ENCODE data around the gene HSD11B2. TPM values are rescaled to one million over a fixed set of nuclear protein-coding genes. Genes with fewer than 3 reads are reported as not detected.

Gene HSD11B2
- total and polyA plus RNA-seq, 2 of the 8 experiments (the other 6 are each of a cell fraction or from before 2014, with no cell fraction given), result 28.7 to 32.9 TPM

GRCh38 chr16:67426022-67426421 is 4.9 kb upstream of the HSD11B2 start:
- Histone ChIP-seq H4K91ac (replicated peaks; ENCODE audit: insufficient read length, low read length) (peak overlapping the region; percentile 75), H3K23me2 (ENCODE audit: low read depth, low read length) (peaks cover 9% of the 10 kb centered on the region; the same call in 1 of the 2 replicates), H3K18ac (ENCODE audit: extremely low read depth, low read length) (peak overlapping the region; percentile 93), H2AFZ (ENCODE audit: low read length) (no peak overlapping the region), H3K56ac (replicated peaks; ENCODE audit: insufficient read length, low read depth, low read length) (no peak overlapping the region), H3K79me2 (ENCODE audit: control insufficient read depth in 1 of 2, insufficient read depth in 2 of 2, low read length in 2 of 2) (no peaks in the 10 kb centered on the region), H3K9ac (replicated peaks in 1 of 4; ENCODE audit: extremely low read depth in 1 of 4, low read depth in 3 of 4, low read length in 3 of 4) (no peak overlapping the region), H3K23ac (ENCODE audit: insufficient read length) (no peak overlapping the region), H3K27me3 (replicated peaks in 1 of 4; ENCODE audit: control insufficient read depth in 3 of 4, extremely low read depth in 1 of 4, insufficient read depth in 3 of 4, low read length in 3 of 4) (peaks cover 0 to 19% (median 15%) of the 10 kb centered on the region in 4 experiments; a peak in 6 of 7 replicates), H2BK12ac (ENCODE audit: low read depth, low read length) (peak overlapping the region; percentile 93; the same call in 1 of the 2 replicates), H3K14ac (ENCODE audit: insufficient read length) (no peak overlapping the region), H3K36me3 (ENCODE audit: control insufficient read depth in 2 of 4, insufficient read depth in 4 of 4, low read length in 3 of 4) (no peaks in the 10 kb centered on the region), H3K4me2 (ENCODE audit: insufficient read depth in 1 of 2, low read depth in 2 of 2, low read length in 2 of 2) (peak overlapping the region in 1 of 2 experiments; percentile 86; a peak in 1 of 4 replicates), H2BK20ac (ENCODE audit: low read length) (no peak overlapping the region; the same call in 1 of the 2 replicates), H3K4me3 (ENCODE audit: extremely low read depth in 1 of 4, insufficient read depth in 2 of 4, low read depth in 3 of 4, low read length in 4 of 4) (no peak overlapping the region), H3K79me1 (ENCODE audit: low read depth, low read length) (peaks cover 6% of the 10 kb centered on the region; the same call in 1 of the 2 replicates), H3K27ac (ENCODE audit: low read depth, low read length) (no peak overlapping the region), H4K8ac (ENCODE audit: extremely low read depth, insufficient read depth, low read length) (no peak overlapping the region; the same call in 1 of the 2 replicates), H2BK120ac (replicated peaks; ENCODE audit: low read depth, low read length) (peak overlapping the region; percentile 6), H3K9me3 (ENCODE audit: insufficient read depth in 2 of 2, low read depth in 1 of 2, low read length in 1 of 2) (no peaks in the 10 kb centered on the region), H3K4ac (replicated peaks; ENCODE audit: insufficient read length, low read depth, low read length) (peak overlapping the region; percentile 25), H4K20me1 (replicated peaks in 1 of 2; ENCODE audit: control insufficient read depth in 1 of 2, insufficient read depth in 2 of 2, low read length in 2 of 2) (no peaks in the 10 kb centered on the region), H2AK5ac (ENCODE audit: low read depth, low read length) (peak overlapping the region; percentile 59; the same call in 1 of the 2 replicates), H2BK5ac (ENCODE audit: low read depth, low read length) (0 out of 2 replicates have a peak overlapping the region, but pooled peaks have one; percentile 98), H2BK15ac (ENCODE audit: low read length) (no peak overlapping the region), H4K5ac (ENCODE audit: insufficient read length, low read depth, low read length) (peak overlapping the region; percentile 1), H3K4me1 (replicated peaks in 1 of 4; ENCODE audit: control insufficient read depth in 3 of 4, insufficient read depth in 4 of 4, low read length in 3 of 4) (peaks cover 29 to 48% (median 38%) of the 10 kb centered on the region in 4 experiments)
- WGBS, 2 experiments (ENCODE audit: extremely low coverage in 1 of 2, insufficient coverage in 1 of 2, insufficient read length in 1 of 2, insufficient replicate concordance in 2 of 2, low coverage in 1 of 2, low lambda C conversion rate in 2 of 2, missing lambda C conversion rate in 1 of 2), result 86% methylated on average over 7 of the region's 7 CpGs; no CpG with 5 or more reads in 1 of the 2 experiments
- no peak for FAIRE-seq
- ChIA-PET CTCF (ENCODE audit: partially characterized antibody) (interaction anchor here (0.7 to 24.6 kb wide), 15 partner anchors 8 to 167 kb away, joined by 3 to 476 read pairs (median 8); partner anchors contain the start of genes KCTD19, LRRC36, TPPP3 and ZDHHC1), POLR2A (ENCODE audit: partially characterized antibody) (interaction anchor here (1.1 to 1.2 kb wide), 3 partner anchors 11 to 180 kb away, joined by 3 to 5 read pairs (median 3); partner anchors contain the start of gene AGRP)
- TF ChIP-seq KDM5A (IDR thresholded peaks at IDR 0.05; ENCODE audit: low read length) (no peak), SIRT6 (IDR thresholded peaks at IDR 0.05; ENCODE audit: low read length) (no peak)
- no peak for DNase-seq (ENCODE audit: low read depth in 1 of 2, low spot score in 2 of 2)
